Astrocyte (in vitro differentiated cells and primary cell): ENCODE results near the gene SDE2.

Experiments used
- CTCF ChIP-seq: IDR thresholded peaks from 2 replicates; pipeline ENCODE4 v1.5.1; 2011; ENCODE audit warnings: low read depth, mild to moderate bottlenecking, inconsistent platforms, low read length, moderate library complexity; ENCODE audit not compliant: insufficient read depth
- EZH2 ChIP-seq: IDR thresholded peaks from 2 replicates; pipeline ENCODE4 v1.6.1; 2012; ENCODE audit warnings: mild to moderate bottlenecking, low read length, inconsistent platforms; ENCODE audit not compliant: insufficient read depth

DNA sequence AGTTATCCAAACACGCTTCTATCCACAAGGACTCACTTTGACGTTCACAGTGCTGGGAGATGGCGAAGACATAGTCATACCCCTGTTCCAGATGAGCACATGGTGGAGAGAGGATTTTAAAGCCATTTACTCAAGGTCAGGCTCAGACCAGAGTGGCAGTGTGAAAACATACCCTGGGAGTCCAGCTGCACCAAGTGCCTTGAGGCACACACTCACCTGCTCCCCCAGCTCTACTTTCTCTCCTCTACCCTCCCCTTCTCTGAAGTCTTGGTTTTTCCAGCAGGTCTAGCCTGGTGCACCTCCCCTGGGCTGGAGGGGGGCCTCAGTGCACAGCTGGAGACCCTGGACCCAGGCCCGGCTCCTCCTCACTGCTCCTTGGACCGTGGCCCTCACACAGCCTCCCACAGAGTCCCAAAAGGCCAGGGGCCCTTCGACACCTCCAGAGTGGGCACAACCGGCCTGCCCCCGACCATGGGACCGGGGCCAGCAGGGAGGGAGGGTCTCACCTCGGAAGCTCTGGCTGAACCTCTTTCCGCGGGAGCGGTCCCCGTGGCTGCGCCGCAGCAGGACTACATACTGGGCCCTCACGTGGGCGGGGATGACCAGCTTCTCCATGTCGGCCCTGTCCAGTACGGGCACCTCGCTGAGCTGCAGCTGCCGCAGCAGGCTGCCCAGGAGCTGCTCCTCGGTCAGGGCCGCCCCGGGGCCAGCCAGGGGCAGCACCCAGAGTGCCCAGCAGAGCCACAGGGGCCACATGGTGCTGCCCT is 58.6 kb downstream of the SDE2 start:
- TF ChIP-seq CTCF (no peak), EZH2 (no peak)
